ENCODE data around the gene KLHL42.

The KLHL42 gene

GRCh38 chr12:27780612-27781408 lies 777 bp downstream of the KLHL42 start:
- DNase-seq (ENCODE audit: low read depth): no peak

- no peak for DNase-seq (ENCODE audit: low read depth)
Observed at GRCh38 chr12:27781680-27782079, 1.6 kb downstream of the KLHL42 start.

GRCh38 chr12:27782481-27782880 lies 2.4 kb downstream of the KLHL42 start:
- DNase-seq (ENCODE audit: low read depth): no peak

GRCh38 chr12:27785882-27786570 lies 6.0 kb downstream of the KLHL42 start:
- DNase-seq (ENCODE audit: low read depth): no peak

GRCh38 chr12:27787559-27787958 lies 7.5 kb downstream of the KLHL42 start:
- DNase-seq (ENCODE audit: low read depth): no peak

- DNase-seq (ENCODE audit: low read depth): no peak
Observed at GRCh38 chr12:27790179-27790578, 10.1 kb downstream of the KLHL42 start.

- DNase-seq (ENCODE audit: low read depth): no peak
Observed at GRCh38 chr12:27794818-27795584, 15.0 kb downstream of the KLHL42 start.

GRCh38 chr12:27796128-27796527 lies 16.1 kb downstream of the KLHL42 start:
- DNase-seq (ENCODE audit: low read depth): no peak

- no peak for DNase-seq (ENCODE audit: low read depth)
Observed at GRCh38 chr12:27797301-27798025, 17.4 kb downstream of the KLHL42 start.

GRCh38 chr12:27800819-27801218 lies 20.8 kb downstream of the KLHL42 start:
- no peak for DNase-seq (ENCODE audit: low read depth)

GRCh38 chr12:27801630-27802029 lies 21.6 kb downstream of the KLHL42 start:
- DNase-seq (ENCODE audit: low read depth): no peak

GRCh38 chr12:27802511-27802910 lies 22.5 kb downstream of the KLHL42 start:
- DNase-seq (ENCODE audit: low read depth): no peak

- DNase-seq (ENCODE audit: low read depth): no peak
Observed at GRCh38 chr12:27802936-27803335, 22.9 kb downstream of the KLHL42 start.

GRCh38 chr12:27805238-27805637 lies 25.2 kb downstream of the KLHL42 start:
- no peak for DNase-seq (ENCODE audit: low read depth)

GRCh38 chr12:27806259-27806658 lies 26.2 kb downstream of the KLHL42 start:
- no peak for DNase-seq (ENCODE audit: low read depth)

- DNase-seq (ENCODE audit: low read depth): no peak
Observed at GRCh38 chr12:27807063-27807703, 27.1 kb downstream of the KLHL42 start.

- no peak for DNase-seq (ENCODE audit: low read depth)
Observed at GRCh38 chr12:27808841-27809240, 28.8 kb downstream of the KLHL42 start.

- no peak for DNase-seq (ENCODE audit: low read depth)
Observed at GRCh38 chr12:27810756-27811155, 30.7 kb downstream of the KLHL42 start.

GRCh38 chr12:27812502-27812901 lies 32.5 kb downstream of the KLHL42 start:
- DNase-seq (ENCODE audit: low read depth): no peak

- no peak for DNase-seq (ENCODE audit: low read depth)
Observed at GRCh38 chr12:27814411-27814810, 34.4 kb downstream of the KLHL42 start.

GRCh38 chr12:27814851-27815591 lies 35.0 kb downstream of the KLHL42 start:
- peak; percentile 40 for DNase-seq (ENCODE audit: low read depth)

Data from fibroblast of the conjunctiva (primary cell).